Neutrophil (primary cell): ENCODE data around the gene CA12.

Experiments used
- H3K27ac ChIP-seq: fragments of 200-600 bp; sonication (generic); 2 replicates; pipeline ENCODE4 v1.5.1; 2016; ENCODE audit warnings: mild to moderate bottlenecking, moderate library complexity
- H3K27me3 ChIP-seq: fragments of 200-600 bp; sonication (generic); 2 replicates; pipeline ENCODE4 v1.6.0; 2016; ENCODE audit warnings: mild to moderate bottlenecking
- H3K36me3 ChIP-seq: fragments of 200-600 bp; sonication (generic); 2 replicates; pipeline ENCODE4 v1.5.1; 2017
- H3K4me1 ChIP-seq, 2 experiments: fragments of 200-600 bp in 1 of 2; sonication (generic) in 1 of 2; 1 replicate in 1 of 2; 2 replicates in 1 of 2; pipeline versions ENCODE4 v1.5.1 to v1.6.1; 2013 to 2016; ENCODE audit warnings: low read depth in 1 of 2, low read length in 1 of 2, mild to moderate bottlenecking in 1 of 2, moderate library complexity in 1 of 2; ENCODE audit not compliant: control insufficient read depth in 1 of 2, insufficient read depth in 1 of 2
- H3K4me3 ChIP-seq, 2 experiments: fragments of 200-600 bp in 1 of 2; sonication (generic) in 1 of 2; 1 replicate in 1 of 2; 2 replicates in 1 of 2; pipeline ENCODE4 v1.5.1; 2013 to 2016; ENCODE audit warnings: low read depth in 1 of 2, low read length in 1 of 2, mild to moderate bottlenecking in 1 of 2, moderate library complexity in 1 of 2
- H3K9me3 ChIP-seq: fragments of 200-600 bp; sonication (generic); 2 replicates; pipeline ENCODE4 v1.5.1; 2016
- TF ChIP-seq, protein P1 (sequence below): fragments of 200-600 bp; sonication (generic); IDR thresholded peaks from 2 replicates; pipeline ENCODE4 v1.5.1; 2016; ENCODE audit warnings: antibody characterized with exemption

CA12 gene

DNA sequence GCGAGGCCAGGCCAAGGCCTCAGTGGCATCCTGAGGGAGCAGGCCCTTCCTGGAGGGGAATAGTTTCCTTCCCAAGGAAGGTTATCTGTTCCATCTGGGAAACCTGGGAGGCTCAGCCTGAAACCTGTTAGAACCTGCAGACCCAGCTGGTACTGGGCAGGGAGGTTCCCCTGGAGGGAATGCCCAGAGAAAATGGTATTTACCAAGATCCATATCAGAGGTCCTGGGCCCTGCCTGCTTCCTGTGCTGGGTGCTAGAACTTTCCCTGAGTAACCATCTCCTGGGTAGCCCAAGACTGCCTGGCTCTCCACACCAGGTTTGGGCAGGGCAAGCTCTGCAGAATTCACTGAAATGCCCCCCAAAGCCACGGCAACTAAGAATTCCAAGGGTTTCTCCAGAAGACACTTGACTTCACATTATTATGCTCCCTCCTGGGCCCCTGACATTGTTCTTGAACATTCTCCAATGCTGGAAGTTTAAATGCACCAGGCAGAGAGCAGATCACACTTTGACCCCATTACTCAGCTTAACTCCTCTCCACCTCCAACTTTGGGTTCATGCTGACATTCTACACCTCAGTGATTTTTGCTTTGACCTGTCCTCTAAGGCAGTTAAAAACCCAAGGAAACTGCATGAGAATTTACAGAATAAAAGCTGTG lies 2.0 kb downstream of the CA12 start:
- TF ChIP-seq, protein P1, sequence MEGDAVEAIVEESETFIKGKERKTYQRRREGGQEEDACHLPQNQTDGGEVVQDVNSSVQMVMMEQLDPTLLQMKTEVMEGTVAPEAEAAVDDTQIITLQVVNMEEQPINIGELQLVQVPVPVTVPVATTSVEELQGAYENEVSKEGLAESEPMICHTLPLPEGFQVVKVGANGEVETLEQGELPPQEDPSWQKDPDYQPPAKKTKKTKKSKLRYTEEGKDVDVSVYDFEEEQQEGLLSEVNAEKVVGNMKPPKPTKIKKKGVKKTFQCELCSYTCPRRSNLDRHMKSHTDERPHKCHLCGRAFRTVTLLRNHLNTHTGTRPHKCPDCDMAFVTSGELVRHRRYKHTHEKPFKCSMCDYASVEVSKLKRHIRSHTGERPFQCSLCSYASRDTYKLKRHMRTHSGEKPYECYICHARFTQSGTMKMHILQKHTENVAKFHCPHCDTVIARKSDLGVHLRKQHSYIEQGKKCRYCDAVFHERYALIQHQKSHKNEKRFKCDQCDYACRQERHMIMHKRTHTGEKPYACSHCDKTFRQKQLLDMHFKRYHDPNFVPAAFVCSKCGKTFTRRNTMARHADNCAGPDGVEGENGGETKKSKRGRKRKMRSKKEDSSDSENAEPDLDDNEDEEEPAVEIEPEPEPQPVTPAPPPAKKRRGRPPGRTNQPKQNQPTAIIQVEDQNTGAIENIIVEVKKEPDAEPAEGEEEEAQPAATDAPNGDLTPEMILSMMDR, result no peak
- Histone ChIP-seq H3K9me3 (no peaks in the 10 kb centered on the region), H3K27ac (no peak overlapping the region), H3K4me3 (no peak overlapping the region), H3K36me3 (no peaks in the 10 kb centered on the region), H3K27me3 (peaks cover 63% of the 10 kb centered on the region), H3K4me1 (peaks cover 17 to 26% of the 10 kb centered on the region in 2 experiments)

DNA sequence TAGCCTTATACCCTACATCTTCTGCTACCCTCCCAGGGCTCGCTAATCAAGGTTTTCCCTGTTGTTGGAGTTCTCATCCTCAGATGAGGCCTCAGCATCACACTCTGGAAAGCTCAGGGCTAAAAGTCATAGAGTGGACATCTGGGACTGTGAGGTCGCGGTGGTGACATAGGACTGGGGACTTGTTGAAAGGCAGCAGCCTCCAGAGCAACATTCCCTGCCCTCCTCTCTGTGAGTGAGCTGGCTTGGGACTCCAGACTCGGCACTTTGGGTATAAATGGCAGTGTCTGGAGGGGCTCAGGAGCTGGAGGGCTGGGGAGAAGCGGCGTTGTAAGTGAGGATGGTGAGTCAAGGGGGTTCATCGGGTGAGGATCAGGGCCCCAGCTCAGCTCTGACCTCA lies 2.7 kb downstream of the CA12 start:
- H3K4me1 ChIP-seq, result peaks cover 24 to 33% of the 10 kb centered on the region in 2 experiments
- H3K27ac ChIP-seq, result no peak overlapping the region
- H3K4me3 ChIP-seq, result no peak overlapping the region

DNA sequence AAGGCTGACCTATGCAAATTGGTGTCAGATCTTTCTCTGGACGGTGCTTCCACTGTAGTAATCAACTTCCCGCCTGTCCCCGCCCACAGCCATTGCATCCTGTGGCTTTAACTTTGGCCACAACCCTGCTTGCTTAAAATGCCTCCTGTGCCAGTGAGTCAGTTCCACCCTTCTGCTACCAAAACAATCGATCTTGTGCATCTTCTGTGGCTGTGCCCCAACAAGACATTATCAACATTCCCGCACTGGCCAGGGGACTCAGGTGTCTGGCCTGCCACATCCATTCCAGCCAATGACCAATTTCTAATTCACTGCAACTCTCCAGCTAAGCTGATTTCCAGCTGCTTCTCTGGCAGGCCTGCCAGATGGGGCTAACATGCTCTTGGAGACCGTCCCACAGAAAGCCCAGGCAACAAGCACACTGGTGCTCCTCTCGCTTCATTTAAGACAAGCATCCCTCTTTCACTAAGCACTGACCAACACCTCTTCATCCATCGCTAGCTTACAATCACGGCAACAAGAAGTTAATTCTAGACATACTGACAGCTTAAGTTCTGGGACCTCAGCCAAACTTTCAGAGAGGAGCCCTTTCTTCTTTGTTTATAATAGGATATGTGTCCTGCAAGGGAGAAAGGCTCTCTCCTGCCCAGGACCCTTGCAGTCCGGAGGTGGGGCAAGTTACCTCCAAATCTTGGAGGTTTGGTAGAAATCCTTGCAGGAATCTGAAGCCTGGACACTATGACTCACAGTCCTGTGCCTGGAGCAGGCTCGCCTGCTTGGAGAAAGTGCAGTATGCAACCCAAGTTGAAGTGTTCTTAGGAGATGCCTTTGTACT lies 6.7 kb downstream of the CA12 start:
- TF ChIP-seq, protein P1, result no peak
- no peaks in the 10 kb centered on the region for H3K36me3 ChIP-seq
- peak overlapping the region; percentile 74 for H3K27ac ChIP-seq
- H3K9me3 ChIP-seq, result no peaks in the 10 kb centered on the region
- peaks cover 16% of the 10 kb centered on the region for H3K27me3 ChIP-seq
- peaks cover 29 to 39% of the 10 kb centered on the region in 2 experiments for H3K4me1 ChIP-seq
- H3K4me3 ChIP-seq, result peak overlapping the region in 1 of 2 experiments; percentile 1

More for the DNA sequence above, 2.7 kb downstream of the CA12 start:
- TF ChIP-seq, protein P1, result no peak
- Histone ChIP-seq H3K27me3 (peaks cover 56% of the 10 kb centered on the region), H3K9me3 (no peaks in the 10 kb centered on the region), H3K36me3 (no peaks in the 10 kb centered on the region)

DNA sequence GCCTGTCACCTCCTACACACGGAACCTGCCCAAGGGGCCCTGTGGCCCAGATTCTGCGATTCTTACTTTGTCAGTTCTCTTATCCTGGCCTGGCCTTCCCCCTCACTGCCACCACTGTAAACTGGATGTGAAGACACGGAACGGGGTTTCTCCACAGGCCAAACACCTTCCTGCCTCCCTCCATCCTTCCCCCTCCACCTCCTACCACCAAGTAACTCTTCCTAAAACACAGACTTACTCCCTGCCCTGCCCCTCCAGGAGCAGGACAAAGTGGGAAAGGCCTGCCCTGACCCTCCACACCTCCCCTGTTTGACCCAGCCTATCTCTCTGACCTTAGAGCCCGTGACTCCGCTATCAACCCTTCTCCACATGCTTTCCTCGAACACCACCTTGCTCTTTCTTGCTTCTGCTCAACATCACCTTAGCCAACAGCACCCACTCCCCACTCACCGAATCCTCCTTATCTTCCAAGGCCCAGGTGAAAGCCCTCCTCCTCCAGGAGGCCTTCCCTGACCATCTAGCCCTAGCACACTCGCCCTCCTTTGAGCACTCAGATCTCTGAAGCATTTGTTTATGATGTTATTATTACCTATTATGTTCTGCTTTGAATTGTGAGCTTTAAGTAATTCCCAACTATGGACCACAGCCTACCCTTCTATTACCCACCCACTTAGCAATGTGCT lies 7.6 kb downstream of the CA12 start:
- Histone ChIP-seq H3K36me3 (no peaks in the 10 kb centered on the region), H3K4me1 (peaks cover 29 to 39% of the 10 kb centered on the region in 2 experiments), H3K27ac (peak overlapping the region; percentile 74), H3K4me3 (peak overlapping the region in 1 of 2 experiments; percentile 1), H3K27me3 (peaks cover 7% of the 10 kb centered on the region), H3K9me3 (no peaks in the 10 kb centered on the region)
- TF ChIP-seq, protein P1, result no peak

DNA sequence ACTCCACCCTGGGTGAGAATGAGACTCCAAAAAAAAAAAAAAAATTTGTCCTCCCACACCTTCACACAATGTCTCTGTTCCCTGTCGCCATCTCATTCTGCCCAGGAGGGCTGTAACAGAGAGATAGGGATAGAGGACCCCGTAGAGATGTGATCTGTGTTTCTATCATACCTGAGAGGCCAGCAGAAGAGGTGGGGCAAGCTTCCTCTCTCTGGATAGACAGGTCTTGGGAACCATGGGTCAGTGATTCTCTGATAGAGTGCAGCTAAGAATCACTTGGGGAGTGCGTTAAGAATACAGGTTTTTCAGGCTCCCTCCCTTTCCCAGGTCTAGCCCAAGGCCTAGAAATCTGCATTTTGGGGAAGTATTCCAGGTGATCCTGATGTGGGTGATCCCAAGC lies 8.3 kb downstream of the CA12 start:
- H3K4me3 ChIP-seq, result no peak overlapping the region
- H3K9me3 ChIP-seq, result no peaks in the 10 kb centered on the region
- H3K27me3 ChIP-seq, result no peaks in the 10 kb centered on the region
- peaks cover 29 to 39% of the 10 kb centered on the region in 2 experiments for H3K4me1 ChIP-seq
- peak overlapping the region; percentile 74 for H3K27ac ChIP-seq
- no peaks in the 10 kb centered on the region for H3K36me3 ChIP-seq
- TF ChIP-seq, protein P1, result no peak
